Measurements from ENCODE around the gene WDFY3. TPM values are rescaled to one million over a fixed set of nuclear protein-coding genes. Genes with fewer than 3 reads are reported as not detected.
A peak's percentile ranks its signal among the peaks of the same experiment; 100 is the strongest.

The WDFY3 gene
- total and polyA plus RNA-seq, 2 experiments from 2014 or later: 8.0 to 89.0 TPM

DNA sequence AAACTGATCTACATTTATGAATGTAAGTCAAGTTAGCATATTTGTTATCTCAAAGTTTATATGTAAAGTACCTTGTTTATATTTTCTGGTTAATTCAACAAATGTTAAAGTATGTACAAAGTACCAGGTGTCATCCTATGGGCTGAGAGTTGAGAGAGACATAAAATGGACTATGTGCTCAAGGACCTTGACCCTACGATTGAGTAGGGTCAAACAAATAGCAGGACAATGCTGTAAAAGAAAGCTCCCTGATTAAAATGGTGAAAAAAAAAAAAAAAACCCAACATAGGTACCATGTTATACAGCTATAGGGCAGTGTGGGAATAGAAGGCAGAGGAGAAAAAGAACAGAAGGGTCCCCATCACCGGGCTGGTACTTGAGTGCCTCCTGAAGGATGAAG, 260.2 kb downstream of the WDFY3 start:
- Histone ChIP-seq H4K20me1 (replicated peaks; ENCODE audit: insufficient read depth) (no peaks in the 10 kb centered on the region), H3F3A (replicated peaks; ENCODE audit: low read depth) (no peaks in the 10 kb centered on the region), H3K4me1 (ENCODE audit: insufficient read depth) (no peaks in the 10 kb centered on the region), H3K4me2 (no peak overlapping the region), H3K79me2 (replicated peaks; ENCODE audit: insufficient read depth) (no peaks in the 10 kb centered on the region), H3K9me2 (ENCODE audit: insufficient read depth) (no peaks in the 10 kb centered on the region), H3K4me3 (no peak overlapping the region), H3K36me3 (ENCODE audit: insufficient read depth) (peaks cover 20% of the 10 kb centered on the region), H3K27ac (ENCODE audit: low read depth) (no peak overlapping the region), H2AFZ (no peak overlapping the region), H3K27me3 (ENCODE audit: insufficient read depth) (no peaks in the 10 kb centered on the region)
- Mint-ChIP-seq H3K27ac (no peak overlapping the region), H3K36me3 (ENCODE audit: low read depth) (peaks cover 55% of the 10 kb centered on the region), H3K27me3 (ENCODE audit: insufficient read depth, low read depth, poor library complexity) (no peaks in the 10 kb centered on the region), H3K4me3 (no peak overlapping the region), H3K4me1 (no peaks in the 10 kb centered on the region), H3K9me3 (no peaks in the 10 kb centered on the region)
- DNase-seq (ENCODE audit: low spot score) (peak; percentile 17), ATAC-seq (no peak; the same call in 2 of the 3 replicates)
- TF ChIP-seq EZH2 (IDR thresholded peaks at IDR 0.05; ENCODE audit: low read depth, unreplicated experiment) (no peak), POLR2AphosphoS5 (IDR thresholded peaks at IDR 0.05; ENCODE audit: low read depth) (no peak)
- TF ChIP-seq, protein P1, sequence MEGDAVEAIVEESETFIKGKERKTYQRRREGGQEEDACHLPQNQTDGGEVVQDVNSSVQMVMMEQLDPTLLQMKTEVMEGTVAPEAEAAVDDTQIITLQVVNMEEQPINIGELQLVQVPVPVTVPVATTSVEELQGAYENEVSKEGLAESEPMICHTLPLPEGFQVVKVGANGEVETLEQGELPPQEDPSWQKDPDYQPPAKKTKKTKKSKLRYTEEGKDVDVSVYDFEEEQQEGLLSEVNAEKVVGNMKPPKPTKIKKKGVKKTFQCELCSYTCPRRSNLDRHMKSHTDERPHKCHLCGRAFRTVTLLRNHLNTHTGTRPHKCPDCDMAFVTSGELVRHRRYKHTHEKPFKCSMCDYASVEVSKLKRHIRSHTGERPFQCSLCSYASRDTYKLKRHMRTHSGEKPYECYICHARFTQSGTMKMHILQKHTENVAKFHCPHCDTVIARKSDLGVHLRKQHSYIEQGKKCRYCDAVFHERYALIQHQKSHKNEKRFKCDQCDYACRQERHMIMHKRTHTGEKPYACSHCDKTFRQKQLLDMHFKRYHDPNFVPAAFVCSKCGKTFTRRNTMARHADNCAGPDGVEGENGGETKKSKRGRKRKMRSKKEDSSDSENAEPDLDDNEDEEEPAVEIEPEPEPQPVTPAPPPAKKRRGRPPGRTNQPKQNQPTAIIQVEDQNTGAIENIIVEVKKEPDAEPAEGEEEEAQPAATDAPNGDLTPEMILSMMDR (conservative IDR thresholded peaks at IDR 0.05; ENCODE audit: low read depth in 2 of 2): peak in 1 of 2 experiments; percentile 44; a peak in 2 of 4 replicates

DNA sequence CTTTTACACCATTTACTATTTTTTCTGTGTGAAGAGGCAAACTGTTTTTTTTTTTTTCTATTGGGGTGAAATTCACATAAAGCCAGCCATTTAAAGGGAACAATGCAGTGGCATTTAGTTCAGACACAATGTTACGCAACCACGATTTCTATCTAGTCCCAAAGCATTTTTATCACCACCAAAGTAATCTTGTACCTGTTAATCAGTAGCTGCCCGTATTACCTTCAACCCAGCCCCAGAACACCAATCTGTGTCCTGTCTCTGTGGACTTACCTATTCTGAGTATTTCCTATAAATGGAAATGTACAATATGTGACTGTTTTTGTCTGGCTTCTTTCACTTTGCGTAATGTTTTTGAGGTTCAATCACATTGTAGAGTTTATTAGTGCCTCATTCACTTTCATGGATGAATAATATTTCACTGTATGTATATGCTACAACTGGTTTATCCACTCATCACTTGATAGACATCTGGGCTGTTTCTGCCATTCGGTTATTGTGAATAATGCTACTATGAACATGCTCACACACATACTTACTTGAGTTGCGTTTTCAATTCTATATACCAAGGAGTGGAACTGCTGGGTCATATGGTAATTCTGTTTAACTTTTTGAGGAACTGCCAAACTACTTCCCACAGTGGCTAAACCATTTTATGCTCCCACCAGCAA, 267.4 kb downstream of the WDFY3 start:
- H3K4me3 Mint-ChIP-seq: no peak overlapping the region
- no peaks in the 10 kb centered on the region for H3K79me2 ChIP-seq (replicated peaks; ENCODE audit: insufficient read depth)
- no peaks in the 10 kb centered on the region for H3K27me3 ChIP-seq (ENCODE audit: insufficient read depth)
- DNase-seq (ENCODE audit: low spot score) (no peak), ATAC-seq (no peak)
- no peak overlapping the region for H3K27ac ChIP-seq (ENCODE audit: low read depth)
- no peaks in the 10 kb centered on the region for H3K4me1 Mint-ChIP-seq
- no peaks in the 10 kb centered on the region for H3K27me3 Mint-ChIP-seq (ENCODE audit: insufficient read depth, low read depth, poor library complexity)
- no peak overlapping the region for H3K4me2 ChIP-seq
- no peaks in the 10 kb centered on the region for H3F3A ChIP-seq (replicated peaks; ENCODE audit: low read depth)
- no peaks in the 10 kb centered on the region for H4K20me1 ChIP-seq (replicated peaks; ENCODE audit: insufficient read depth)
- H3K9me2 ChIP-seq (ENCODE audit: insufficient read depth): no peaks in the 10 kb centered on the region
- H3K9me3 Mint-ChIP-seq: no peaks in the 10 kb centered on the region
- H3K27ac Mint-ChIP-seq: no peak overlapping the region
- peaks cover 24% of the 10 kb centered on the region for H3K36me3 ChIP-seq (ENCODE audit: insufficient read depth)
- no peak overlapping the region for H2AFZ ChIP-seq
- H3K36me3 Mint-ChIP-seq (ENCODE audit: low read depth): peaks cover 56% of the 10 kb centered on the region
- no peaks in the 10 kb centered on the region for H3K4me1 ChIP-seq (ENCODE audit: insufficient read depth)
- no peak overlapping the region for H3K4me3 ChIP-seq
- TF ChIP-seq, protein P2, sequence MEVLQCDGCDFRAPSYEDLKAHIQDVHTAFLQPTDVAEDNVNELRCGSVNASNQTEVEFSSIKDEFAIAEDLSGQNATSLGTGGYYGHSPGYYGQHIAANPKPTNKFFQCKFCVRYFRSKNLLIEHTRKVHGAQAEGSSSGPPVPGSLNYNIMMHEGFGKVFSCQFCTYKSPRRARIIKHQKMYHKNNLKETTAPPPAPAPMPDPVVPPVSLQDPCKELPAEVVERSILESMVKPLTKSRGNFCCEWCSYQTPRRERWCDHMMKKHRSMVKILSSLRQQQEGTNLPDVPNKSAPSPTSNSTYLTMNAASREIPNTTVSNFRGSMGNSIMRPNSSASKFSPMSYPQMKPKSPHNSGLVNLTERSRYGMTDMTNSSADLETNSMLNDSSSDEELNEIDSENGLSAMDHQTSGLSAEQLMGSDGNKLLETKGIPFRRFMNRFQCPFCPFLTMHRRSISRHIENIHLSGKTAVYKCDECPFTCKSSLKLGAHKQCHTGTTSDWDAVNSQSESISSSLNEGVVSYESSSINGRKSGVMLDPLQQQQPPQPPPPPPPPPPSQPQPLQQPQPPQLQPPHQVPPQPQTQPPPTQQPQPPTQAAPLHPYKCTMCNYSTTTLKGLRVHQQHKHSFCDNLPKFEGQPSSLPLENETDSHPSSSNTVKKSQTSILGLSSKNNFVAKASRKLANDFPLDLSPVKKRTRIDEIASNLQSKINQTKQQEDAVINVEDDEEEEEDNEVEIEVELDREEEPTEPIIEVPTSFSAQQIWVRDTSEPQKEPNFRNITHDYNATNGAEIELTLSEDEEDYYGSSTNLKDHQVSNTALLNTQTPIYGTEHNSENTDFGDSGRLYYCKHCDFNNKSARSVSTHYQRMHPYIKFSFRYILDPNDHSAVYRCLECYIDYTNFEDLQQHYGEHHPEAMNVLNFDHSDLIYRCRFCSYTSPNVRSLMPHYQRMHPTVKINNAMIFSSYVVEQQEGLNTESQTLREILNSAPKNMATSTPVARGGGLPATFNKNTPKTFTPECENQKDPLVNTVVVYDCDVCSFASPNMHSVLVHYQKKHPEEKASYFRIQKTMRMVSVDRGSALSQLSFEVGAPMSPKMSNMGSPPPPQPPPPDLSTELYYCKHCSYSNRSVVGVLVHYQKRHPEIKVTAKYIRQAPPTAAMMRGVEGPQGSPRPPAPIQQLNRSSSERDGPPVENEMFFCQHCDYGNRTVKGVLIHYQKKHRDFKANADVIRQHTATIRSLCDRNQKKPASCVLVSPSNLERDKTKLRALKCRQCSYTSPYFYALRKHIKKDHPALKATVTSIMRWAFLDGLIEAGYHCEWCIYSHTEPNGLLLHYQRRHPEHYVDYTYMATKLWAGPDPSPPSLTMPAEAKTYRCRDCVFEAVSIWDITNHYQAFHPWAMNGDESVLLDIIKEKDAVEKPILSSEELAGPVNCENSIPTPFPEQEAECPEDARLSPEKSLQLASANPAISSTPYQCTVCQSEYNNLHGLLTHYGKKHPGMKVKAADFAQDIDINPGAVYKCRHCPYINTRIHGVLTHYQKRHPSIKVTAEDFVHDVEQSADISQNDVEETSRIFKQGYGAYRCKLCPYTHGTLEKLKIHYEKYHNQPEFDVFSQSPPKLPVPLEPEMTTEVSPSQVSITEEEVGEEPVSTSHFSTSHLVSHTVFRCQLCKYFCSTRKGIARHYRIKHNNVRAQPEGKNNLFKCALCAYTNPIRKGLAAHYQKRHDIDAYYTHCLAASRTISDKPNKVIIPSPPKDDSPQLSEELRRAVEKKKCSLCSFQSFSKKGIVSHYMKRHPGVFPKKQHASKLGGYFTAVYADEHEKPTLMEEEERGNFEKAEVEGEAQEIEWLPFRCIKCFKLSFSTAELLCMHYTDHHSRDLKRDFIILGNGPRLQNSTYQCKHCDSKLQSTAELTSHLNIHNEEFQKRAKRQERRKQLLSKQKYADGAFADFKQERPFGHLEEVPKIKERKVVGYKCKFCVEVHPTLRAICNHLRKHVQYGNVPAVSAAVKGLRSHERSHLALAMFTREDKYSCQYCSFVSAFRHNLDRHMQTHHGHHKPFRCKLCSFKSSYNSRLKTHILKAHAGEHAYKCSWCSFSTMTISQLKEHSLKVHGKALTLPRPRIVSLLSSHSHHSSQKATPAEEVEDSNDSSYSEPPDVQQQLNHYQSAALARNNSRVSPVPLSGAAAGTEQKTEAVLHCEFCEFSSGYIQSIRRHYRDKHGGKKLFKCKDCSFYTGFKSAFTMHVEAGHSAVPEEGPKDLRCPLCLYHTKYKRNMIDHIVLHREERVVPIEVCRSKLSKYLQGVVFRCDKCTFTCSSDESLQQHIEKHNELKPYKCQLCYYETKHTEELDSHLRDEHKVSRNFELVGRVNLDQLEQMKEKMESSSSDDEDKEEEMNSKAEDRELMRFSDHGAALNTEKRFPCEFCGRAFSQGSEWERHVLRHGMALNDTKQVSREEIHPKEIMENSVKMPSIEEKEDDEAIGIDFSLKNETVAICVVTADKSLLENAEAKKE (CRISPR knock-in tag; IDR thresholded peaks at IDR 0.05): no peak
- no peak for TF ChIP-seq JUNB (IDR thresholded peaks at IDR 0.05; ENCODE audit: unreplicated experiment)
- no peak for TF ChIP-seq EZH2 (IDR thresholded peaks at IDR 0.05; ENCODE audit: low read depth, unreplicated experiment)
- TF ChIP-seq NANOG (IDR thresholded peaks at IDR 0.05; ENCODE audit: borderline replicate concordance): no peak
- TF ChIP-seq EZH2phosphoT487 (IDR thresholded peaks at IDR 0.05; ENCODE audit: unreplicated experiment): no peak
- TF ChIP-seq CREB1 (CRISPR knock-in tag; IDR thresholded peaks at IDR 0.05; ENCODE audit: low read depth): no peak
- TF ChIP-seq, protein P1 (conservative IDR thresholded peaks at IDR 0.05; ENCODE audit: low read depth in 2 of 2): no peak
- TF ChIP-seq ZNF331 (CRISPR knock-in tag; IDR thresholded peaks at IDR 0.05; ENCODE audit: low read depth): no peak
